Measurements from ENCODE around the gene VPS41. TPM values are rescaled to one million over a fixed set of nuclear protein-coding genes. Genes with fewer than 3 reads are reported as not detected.

Gene VPS41
- total RNA-seq, 1 experiment from 2014 or later, result 98.1 TPM

- Histone ChIP-seq H3K9ac (ENCODE audit: low read length) (no peak overlapping the region), H3K27ac (ENCODE audit: low read length) (no peak overlapping the region)
- no peak for DNase-seq
These were observed 31.8 kb upstream of the VPS41 start for GRCh38 chr7:38940774-38941173.

GRCh38 chr7:38938589-38938988 is 29.6 kb upstream of the VPS41 start:
- H3K79me2 ChIP-seq (ENCODE audit: low read length), result no peaks in the 10 kb centered on the region
- no peaks in the 10 kb centered on the region for H4K20me1 ChIP-seq (ENCODE audit: insufficient read depth, low read depth, low read length)
- H3K4me1 ChIP-seq (ENCODE audit: low read length), result peaks cover 3% of the 10 kb centered on the region; the same call in 1 of the 2 replicates
- H3K36me3 ChIP-seq (ENCODE audit: insufficient read depth, low read length), result no peaks in the 10 kb centered on the region
- H3K4me3 ChIP-seq (ENCODE audit: low read length), result no peak overlapping the region
- no peaks in the 10 kb centered on the region for H3K27me3 ChIP-seq (ENCODE audit: low read length)
- H3K4me2 ChIP-seq (ENCODE audit: low read depth, low read length, poor library complexity, severe bottlenecking), result no peak overlapping the region
- no peak for DNase-seq
- no peak overlapping the region for H3K27ac ChIP-seq (ENCODE audit: low read length)
- no peaks in the 10 kb centered on the region for H3K9me2 ChIP-seq (replicated peaks; ENCODE audit: insufficient read depth, low read length)
- no peak overlapping the region for H3K9ac ChIP-seq (ENCODE audit: low read length)
- no peak overlapping the region for H2AFZ ChIP-seq (ENCODE audit: low read length)
- no peaks in the 10 kb centered on the region for H3K9me3 ChIP-seq (ENCODE audit: low read length)

More at GRCh38 chr7:38940774-38941173, 31.8 kb upstream of the VPS41 start:
- H3K36me3 ChIP-seq (ENCODE audit: insufficient read depth, low read length), result no peaks in the 10 kb centered on the region
- H3K79me2 ChIP-seq (ENCODE audit: low read length), result no peaks in the 10 kb centered on the region
- no peaks in the 10 kb centered on the region for H3K9me3 ChIP-seq (ENCODE audit: low read length)
- H3K9me2 ChIP-seq (replicated peaks; ENCODE audit: insufficient read depth, low read length), result no peaks in the 10 kb centered on the region
- H4K20me1 ChIP-seq (ENCODE audit: insufficient read depth, low read depth, low read length), result no peaks in the 10 kb centered on the region
- peaks cover 3% of the 10 kb centered on the region; the same call in 1 of the 2 replicates for H3K4me1 ChIP-seq (ENCODE audit: low read length)
- no peak overlapping the region for H3K4me2 ChIP-seq (ENCODE audit: low read depth, low read length, poor library complexity, severe bottlenecking)
- no peak overlapping the region for H2AFZ ChIP-seq (ENCODE audit: low read length)
- H3K27me3 ChIP-seq (ENCODE audit: low read length), result no peaks in the 10 kb centered on the region
- no peak overlapping the region for H3K4me3 ChIP-seq (ENCODE audit: low read length)

GRCh38 chr7:38938001-38938485 is 29.1 kb upstream of the VPS41 start:
- Histone ChIP-seq H3K79me2 (ENCODE audit: low read length) (no peaks in the 10 kb centered on the region), H3K27me3 (ENCODE audit: low read length) (no peaks in the 10 kb centered on the region), H3K4me2 (ENCODE audit: low read depth, low read length, poor library complexity, severe bottlenecking) (no peak overlapping the region), H3K4me1 (ENCODE audit: low read length) (peaks cover 3% of the 10 kb centered on the region; the same call in 1 of the 2 replicates), H3K9me3 (ENCODE audit: low read length) (no peaks in the 10 kb centered on the region), H4K20me1 (ENCODE audit: insufficient read depth, low read depth, low read length) (no peaks in the 10 kb centered on the region), H3K27ac (ENCODE audit: low read length) (no peak overlapping the region), H2AFZ (ENCODE audit: low read length) (no peak overlapping the region), H3K4me3 (ENCODE audit: low read length) (no peak overlapping the region), H3K9me2 (replicated peaks; ENCODE audit: insufficient read depth, low read length) (no peaks in the 10 kb centered on the region), H3K9ac (ENCODE audit: low read length) (no peak overlapping the region), H3K36me3 (ENCODE audit: insufficient read depth, low read length) (no peaks in the 10 kb centered on the region)
- DNase-seq, result no peak

- Histone ChIP-seq H3K4me2 (ENCODE audit: low read depth, low read length, poor library complexity, severe bottlenecking) (no peak overlapping the region), H3K27me3 (ENCODE audit: low read length) (no peaks in the 10 kb centered on the region), H4K20me1 (ENCODE audit: insufficient read depth, low read depth, low read length) (no peaks in the 10 kb centered on the region), H3K4me1 (ENCODE audit: low read length) (peaks cover 3% of the 10 kb centered on the region; the same call in 1 of the 2 replicates), H3K9me2 (replicated peaks; ENCODE audit: insufficient read depth, low read length) (no peaks in the 10 kb centered on the region), H3K27ac (ENCODE audit: low read length) (no peak overlapping the region), H3K36me3 (ENCODE audit: insufficient read depth, low read length) (no peaks in the 10 kb centered on the region), H3K4me3 (ENCODE audit: low read length) (no peak overlapping the region), H2AFZ (ENCODE audit: low read length) (no peak overlapping the region), H3K79me2 (ENCODE audit: low read length) (no peaks in the 10 kb centered on the region), H3K9ac (ENCODE audit: low read length) (no peak overlapping the region), H3K9me3 (ENCODE audit: low read length) (no peaks in the 10 kb centered on the region)
- DNase-seq, result no peak
These were observed 27.6 kb upstream of the VPS41 start for GRCh38 chr7:38936641-38937040.

GRCh38 chr7:38934536-38934935 is 25.5 kb upstream of the VPS41 start:
- Histone ChIP-seq H2AFZ (ENCODE audit: low read length) (no peak overlapping the region), H3K4me3 (ENCODE audit: low read length) (no peak overlapping the region), H3K9me2 (replicated peaks; ENCODE audit: insufficient read depth, low read length) (no peaks in the 10 kb centered on the region), H3K27ac (ENCODE audit: low read length) (no peak overlapping the region), H3K79me2 (ENCODE audit: low read length) (no peaks in the 10 kb centered on the region), H3K27me3 (ENCODE audit: low read length) (no peaks in the 10 kb centered on the region), H3K9ac (ENCODE audit: low read length) (no peak overlapping the region), H3K9me3 (ENCODE audit: low read length) (no peaks in the 10 kb centered on the region), H3K4me2 (ENCODE audit: low read depth, low read length, poor library complexity, severe bottlenecking) (no peak overlapping the region), H4K20me1 (ENCODE audit: insufficient read depth, low read depth, low read length) (no peaks in the 10 kb centered on the region), H3K36me3 (ENCODE audit: insufficient read depth, low read length) (no peaks in the 10 kb centered on the region), H3K4me1 (ENCODE audit: low read length) (peaks cover 3% of the 10 kb centered on the region; the same call in 1 of the 2 replicates)
- no peak for DNase-seq

- Histone ChIP-seq H3K4me2 (ENCODE audit: low read depth, low read length, poor library complexity, severe bottlenecking) (no peak overlapping the region), H3K4me1 (ENCODE audit: low read length) (peaks cover 3% of the 10 kb centered on the region; the same call in 1 of the 2 replicates), H3K4me3 (ENCODE audit: low read length) (no peak overlapping the region), H3K9me3 (ENCODE audit: low read length) (no peaks in the 10 kb centered on the region), H3K27ac (ENCODE audit: low read length) (no peak overlapping the region), H4K20me1 (ENCODE audit: insufficient read depth, low read depth, low read length) (no peaks in the 10 kb centered on the region), H3K9me2 (replicated peaks; ENCODE audit: insufficient read depth, low read length) (no peaks in the 10 kb centered on the region), H3K9ac (ENCODE audit: low read length) (no peak overlapping the region), H3K79me2 (ENCODE audit: low read length) (no peaks in the 10 kb centered on the region), H2AFZ (ENCODE audit: low read length) (no peak overlapping the region), H3K36me3 (ENCODE audit: insufficient read depth, low read length) (no peaks in the 10 kb centered on the region), H3K27me3 (ENCODE audit: low read length) (no peaks in the 10 kb centered on the region)
- DNase-seq, result no peak
These were observed 25.1 kb upstream of the VPS41 start for GRCh38 chr7:38934051-38934450.

- Histone ChIP-seq H3K9me2 (replicated peaks; ENCODE audit: insufficient read depth, low read length) (no peaks in the 10 kb centered on the region), H3K4me1 (ENCODE audit: low read length) (no peaks in the 10 kb centered on the region), H3K4me3 (ENCODE audit: low read length) (no peak overlapping the region), H3K9ac (ENCODE audit: low read length) (no peak overlapping the region), H4K20me1 (ENCODE audit: insufficient read depth, low read depth, low read length) (no peaks in the 10 kb centered on the region), H3K36me3 (ENCODE audit: insufficient read depth, low read length) (no peaks in the 10 kb centered on the region), H3K27ac (ENCODE audit: low read length) (no peak overlapping the region), H3K79me2 (ENCODE audit: low read length) (no peaks in the 10 kb centered on the region), H3K27me3 (ENCODE audit: low read length) (no peaks in the 10 kb centered on the region), H3K9me3 (ENCODE audit: low read length) (no peaks in the 10 kb centered on the region), H3K4me2 (ENCODE audit: low read depth, low read length, poor library complexity, severe bottlenecking) (no peak overlapping the region), H2AFZ (ENCODE audit: low read length) (no peak overlapping the region)
- peak; percentile 78 for DNase-seq
These were observed 23.6 kb upstream of the VPS41 start for GRCh38 chr7:38932509-38933168.

- no peak overlapping the region for H3K4me3 ChIP-seq (ENCODE audit: low read length)
- no peak overlapping the region for H3K27ac ChIP-seq (ENCODE audit: low read length)
- H3K4me1 ChIP-seq (ENCODE audit: low read length), result no peaks in the 10 kb centered on the region
- DNase-seq, result no peak
- H3K9ac ChIP-seq (ENCODE audit: low read length), result no peak overlapping the region
- no peaks in the 10 kb centered on the region for H3K27me3 ChIP-seq (ENCODE audit: low read length)
- no peak overlapping the region for H3K4me2 ChIP-seq (ENCODE audit: low read depth, low read length, poor library complexity, severe bottlenecking)
- H3K79me2 ChIP-seq (ENCODE audit: low read length), result no peaks in the 10 kb centered on the region
- no peaks in the 10 kb centered on the region for H3K9me3 ChIP-seq (ENCODE audit: low read length)
- no peaks in the 10 kb centered on the region for H3K9me2 ChIP-seq (replicated peaks; ENCODE audit: insufficient read depth, low read length)
- H4K20me1 ChIP-seq (ENCODE audit: insufficient read depth, low read depth, low read length), result no peaks in the 10 kb centered on the region
- no peak overlapping the region for H2AFZ ChIP-seq (ENCODE audit: low read length)
- H3K36me3 ChIP-seq (ENCODE audit: insufficient read depth, low read length), result no peaks in the 10 kb centered on the region
These were observed 20.6 kb upstream of the VPS41 start for GRCh38 chr7:38929460-38930171.
